GM21390 (cell line): ENCODE results near the gene CD248.
"Not testable (repeated sequence)": the region's sequence is repeated elsewhere in the genome, so short reads cannot be mapped to it uniquely, and the experiment has no call there.

Experiments
- ATAC-seq: cut with Tn5 transposase; IDR thresholded peaks from one replicate; pipeline ENCODE4 v1.9.1; 2021; ENCODE audit not compliant: unreplicated experiment

Gene CD248

DNA sequence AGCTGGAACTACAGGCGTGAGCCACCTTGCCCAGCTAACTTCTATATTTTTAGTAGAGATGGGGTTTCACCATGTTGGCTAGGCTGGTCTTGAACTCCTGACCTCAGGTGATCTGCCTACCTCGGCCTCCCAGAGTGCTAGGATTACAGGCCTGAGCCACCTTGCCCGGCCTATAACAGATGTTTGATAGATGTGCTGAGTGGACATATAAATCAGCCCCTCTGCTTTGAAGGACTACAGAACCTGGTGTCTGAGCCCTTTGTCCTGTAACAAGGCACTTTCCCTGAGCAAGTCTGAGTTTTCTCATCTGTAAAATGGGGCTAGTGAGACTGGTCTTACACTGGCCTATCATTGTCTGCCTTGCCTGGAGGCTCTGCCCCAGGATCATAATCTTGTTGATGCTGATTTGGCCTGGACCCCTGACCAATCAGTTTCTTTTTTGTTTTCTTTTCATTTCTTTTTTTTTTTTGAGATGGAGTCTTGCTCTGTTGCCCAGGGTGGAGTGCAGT is 12.4 kb upstream of the CD248 start:
- no peak for ATAC-seq

GRCh38 chr11:66328302-66329144 is 11.7 kb upstream of the CD248 start:
- ATAC-seq = no peak

- no peak for ATAC-seq
These were observed 11.1 kb upstream of the CD248 start for GRCh38 chr11:66328031-66328301.

GRCh38 chr11:66327171-66328030 is 10.6 kb upstream of the CD248 start:
- ATAC-seq = no peak

GRCh38 chr11:66326261-66327111 is 9.6 kb upstream of the CD248 start:
- ATAC-seq = no peak

DNA sequence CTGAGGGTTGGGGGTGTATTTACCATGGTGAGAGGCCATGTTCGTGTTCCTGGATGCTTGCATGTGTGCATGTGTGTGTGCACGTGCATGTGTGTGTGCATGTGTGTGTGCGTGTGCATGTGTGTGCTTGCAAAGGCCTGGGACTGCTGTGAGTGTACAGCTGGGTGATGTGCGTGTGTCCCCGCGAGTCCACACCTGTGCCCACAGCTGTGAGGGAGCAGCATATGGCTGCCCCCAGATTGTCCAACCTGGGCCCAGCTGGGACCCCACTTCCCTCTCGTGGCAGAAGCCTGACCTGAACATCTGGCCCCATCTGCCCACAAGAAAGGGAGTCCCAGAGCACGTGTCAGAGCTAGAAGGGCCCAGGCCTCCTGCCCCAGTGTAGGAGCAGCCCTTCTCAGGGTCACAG is 8.4 kb upstream of the CD248 start:
- no peak for ATAC-seq

DNA sequence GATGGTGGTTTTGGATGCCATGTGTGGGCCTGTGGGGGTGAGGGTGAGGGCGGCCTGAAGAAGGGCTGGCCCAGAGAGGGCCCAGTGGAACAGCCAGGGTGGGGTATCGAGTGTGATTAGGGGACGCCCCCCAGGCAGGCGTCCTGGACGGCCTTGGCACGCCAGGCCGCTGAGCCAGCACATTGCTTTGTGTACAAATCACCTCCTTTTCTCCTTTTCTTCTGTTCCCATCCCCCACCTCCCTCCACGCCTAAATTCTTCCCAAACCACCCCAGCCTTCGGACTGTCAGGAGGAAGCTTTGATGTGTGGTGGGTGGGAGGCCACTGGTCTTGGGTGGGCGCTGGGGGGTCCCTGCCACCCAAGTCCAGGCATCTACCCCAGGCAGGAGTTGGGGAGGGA is 7.8 kb upstream of the CD248 start:
- ATAC-seq = no peak

DNA sequence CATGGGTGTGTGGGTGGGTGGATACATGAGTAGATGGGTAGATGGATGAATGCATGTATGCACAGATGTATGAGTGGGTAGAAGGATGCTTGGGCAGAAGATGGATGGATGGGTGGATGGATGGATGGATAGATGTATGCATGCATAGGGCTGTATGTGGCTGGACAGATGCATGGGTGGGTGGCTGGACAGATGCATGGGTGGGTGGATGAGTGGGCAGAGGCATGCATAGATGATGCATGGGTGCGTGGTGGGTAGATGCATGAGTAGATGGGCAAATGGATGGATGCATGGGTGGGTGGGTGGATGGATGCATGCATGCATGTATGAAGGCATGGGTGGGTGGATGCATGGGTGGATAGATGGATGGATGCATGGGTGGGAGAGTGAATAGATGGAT is 6.8 kb upstream of the CD248 start:
- no peak for ATAC-seq

DNA sequence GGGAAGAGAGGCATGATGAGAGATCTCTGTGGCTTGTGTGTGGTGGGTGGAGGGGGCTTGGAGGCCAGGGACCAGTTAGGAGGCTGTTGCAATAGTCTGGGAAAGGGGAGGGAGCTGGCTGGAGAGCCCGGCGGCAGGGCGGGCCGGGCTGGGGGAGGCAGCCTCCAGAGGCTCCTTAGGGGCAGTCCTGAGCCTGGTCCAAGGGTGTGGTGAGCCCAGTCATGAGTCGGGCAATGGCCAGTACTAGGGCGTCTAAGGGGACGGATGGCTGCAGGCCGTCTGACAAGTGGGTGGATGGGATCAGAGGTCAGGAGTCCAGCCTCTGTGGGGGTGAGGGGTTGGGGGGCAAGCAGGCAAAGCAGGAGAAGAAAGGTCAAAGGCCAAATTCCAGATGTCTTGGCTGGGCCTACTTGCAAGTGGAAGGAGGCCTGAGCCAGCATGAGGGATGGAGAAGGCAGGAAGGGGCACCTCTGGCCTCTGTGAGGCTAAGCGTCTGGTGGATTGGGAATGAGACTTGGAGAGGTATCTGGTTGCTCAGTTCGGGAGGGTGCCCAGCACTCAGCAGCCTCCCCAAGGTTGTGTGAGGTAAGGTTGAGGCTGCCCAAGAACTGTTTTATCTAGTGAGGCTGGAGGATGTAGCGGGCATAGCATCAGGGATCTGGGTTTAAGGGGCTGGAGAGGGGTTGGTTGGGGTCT is 6.0 kb upstream of the CD248 start:
- no peak for ATAC-seq

DNA sequence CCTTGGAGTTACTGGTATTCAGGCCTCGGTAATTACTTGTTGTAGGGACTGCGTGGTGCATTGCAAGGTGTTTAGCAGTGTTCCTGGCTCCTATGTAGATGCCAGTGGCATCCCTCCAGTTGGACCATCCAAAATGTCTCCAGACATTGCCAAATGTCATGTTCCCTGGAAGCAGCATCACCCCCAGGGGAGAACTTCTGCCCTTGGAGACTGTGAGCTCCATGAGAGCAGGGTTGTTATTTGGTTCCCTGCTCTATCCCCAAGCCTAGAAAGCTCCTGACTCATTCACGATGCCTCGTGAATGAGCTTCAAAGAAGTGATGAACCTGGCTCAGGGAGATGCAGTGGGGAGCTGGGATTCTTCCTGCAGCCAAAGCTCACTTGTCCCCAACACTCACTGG is 4.8 kb upstream of the CD248 start:
- ATAC-seq = no peak

GRCh38 chr11:66320748-66321147 is 3.9 kb upstream of the CD248 start:
- not testable (repeated sequence) for ATAC-seq

- ATAC-seq = not testable (repeated sequence)
These were observed 3.4 kb upstream of the CD248 start for GRCh38 chr11:66320289-66320688.

DNA sequence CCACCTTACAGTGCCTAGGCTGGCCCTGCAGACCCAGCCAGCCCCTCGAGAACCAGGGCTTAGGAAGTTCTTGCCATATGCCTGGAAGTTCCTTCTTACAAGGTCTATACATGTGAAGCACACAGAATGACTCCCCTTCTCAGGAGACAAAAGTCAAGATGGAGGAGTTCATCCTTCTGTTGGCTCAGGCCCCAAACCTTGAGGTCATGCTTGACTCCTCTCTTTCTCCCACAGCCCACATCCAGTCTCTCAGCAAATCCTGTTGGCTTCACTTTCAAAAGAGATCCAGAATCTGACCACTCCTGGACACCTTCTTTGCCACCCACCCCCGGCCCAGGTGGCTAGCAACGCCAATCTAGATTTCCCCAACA is 1.7 kb upstream of the CD248 start:
- no peak for ATAC-seq

GRCh38 chr11:66317723-66318599 is 1.1 kb upstream of the CD248 start:
- ATAC-seq = no peak

- no peak for ATAC-seq
These were observed 478 bp upstream of the CD248 start for GRCh38 chr11:66317322-66317722.

- no peak for ATAC-seq
These were observed 678 bp downstream of the CD248 start for GRCh38 chr11:66315921-66316811.

- no peak for ATAC-seq
These were observed 1.4 kb downstream of the CD248 start for GRCh38 chr11:66315498-66315885.

GRCh38 chr11:66314561-66315497 is 2.0 kb downstream of the CD248 start:
- ATAC-seq = no peak
